GM12878 (cell line): ENCODE data around the gene TRDN. TPM values are rescaled to one million over a fixed set of nuclear protein-coding genes. Genes with fewer than 3 reads are reported as not detected.

Experiments
- ATAC-seq: fragments of 200-7000 bp; cut with Tn5 transposase; 3 replicates; pipeline ENCODE4 v1.9.1; 2020; ENCODE audit warnings: mild to moderate bottlenecking, moderate library complexity
- BruUV-seq: library from RNA; stranded (reverse); fragments of 400-500 nt; replicated peaks from 2 replicates; lab custom pipeline; 2021; lab: Mats Ljungman, UMichigan
- CTCF ChIA-PET: fragments of 300-600 bp; sonication (Branson Sonifier 250); formaldehyde crosslinking; extraction: SDS; loops from one replicate; lab custom pipeline; 2021; ENCODE audit warnings: inconsistent platforms; lab: Yijun Ruan, JAX
- POLR2A ChIA-PET: fragments of 350-600 bp; formaldehyde crosslinking; extraction: SDS; loops from one replicate; lab custom pipeline; 2021; ENCODE audit warnings: inconsistent platforms; lab: Charles Lee
- RAD21 ChIA-PET: fragments of 300-600 bp; sonication (Branson Sonifier 250); formaldehyde crosslinking; loops from one replicate; lab custom pipeline; 2023; ENCODE audit warnings: antibody characterized with exemption; ENCODE audit not compliant: unreplicated experiment; lab: Charles Lee
- SMC1A ChIA-PET: fragments of 300-600 bp; sonication (Branson Sonifier 250); formaldehyde crosslinking; loops from one replicate; lab custom pipeline; 2023; ENCODE audit not compliant: unreplicated experiment, uncharacterized antibody; lab: Charles Lee
- DNase-seq: peaks from one replicate; pipeline ENCODE4 v3.0.0-alpha.2; 2011; ENCODE audit warnings: low read depth, low spot score
- FAIRE-seq: peaks from 3 replicates; lab custom pipeline; 2011; peaks lifted over from hg19 to GRCh38; lab: Jason Lieb, UNC
- H2AFZ ChIP-seq: 2 replicates; pipeline ENCODE4 v1.6.0; 2011; ENCODE audit warnings: low read depth, low read length, control low read depth; ENCODE audit not compliant: control insufficient read depth
- H3K27ac ChIP-seq: 2 replicates; pipeline ENCODE4 v1.5.1; 2011; ENCODE audit warnings: control low read depth; ENCODE audit not compliant: control insufficient read depth, insufficient read depth
- H3K27me3 ChIP-seq, 2 experiments: replicated peaks in 1 of 2; 2 replicates each; pipeline versions ENCODE4 v1.6.0 to v1.6.1; 2011; ENCODE audit warnings: low read length in 1 of 2; ENCODE audit not compliant: control insufficient read depth in 2 of 2, insufficient read depth in 2 of 2
- H3K36me3 ChIP-seq, 2 experiments: 2 replicates each; pipeline ENCODE4 v1.5.1; 2011; ENCODE audit warnings: low read length in 1 of 2; ENCODE audit not compliant: control insufficient read depth in 2 of 2, insufficient read depth in 2 of 2
- H3K4me1 ChIP-seq: 2 replicates; pipeline ENCODE4 v1.6.1; 2011; ENCODE audit warnings: mild to moderate bottlenecking, low read length, moderate library complexity, mixed read lengths; ENCODE audit not compliant: control insufficient read depth, insufficient read depth
- H3K4me2 ChIP-seq: 2 replicates; pipeline ENCODE4 v1.6.0; 2011; ENCODE audit warnings: control low read depth; ENCODE audit not compliant: control insufficient read depth, insufficient read depth
- H3K4me3 ChIP-seq: fragments of 200-600 bp; sonication (generic); 2 replicates; pipeline ENCODE4 v1.5.1; 2016
- H3K79me2 ChIP-seq: 2 replicates; pipeline ENCODE4 v1.6.0; 2011; ENCODE audit warnings: low read length; ENCODE audit not compliant: control insufficient read depth, insufficient read depth
- H3K9ac ChIP-seq: 2 replicates; pipeline ENCODE4 v1.8.0; 2011; ENCODE audit warnings: low read length, control low read depth, mixed read lengths; ENCODE audit not compliant: control insufficient read depth, insufficient read depth
- H3K9me3 ChIP-seq: replicated peaks from 3 replicates; pipeline ENCODE4 v1.5.1; 2011; ENCODE audit warnings: mild to moderate bottlenecking, low read length; ENCODE audit not compliant: control insufficient read depth, insufficient read depth
- H4K20me1 ChIP-seq: 2 replicates; pipeline ENCODE4 v1.6.0; 2011; ENCODE audit not compliant: control insufficient read depth, insufficient read depth
- CUX1 ChIP-seq: IDR thresholded peaks from 2 replicates; pipeline ENCODE4 v1.6.1; 2012; ENCODE audit warnings: improper control_type of control experiment, low read depth, low read length; ENCODE audit not compliant: insufficient replicate concordance
- in situ Hi-C: fragments of 300-500 bp; cut with MboI; formaldehyde crosslinking; loops from 9 replicates; pipeline ENCODE4 v1.14.3; 2018; ENCODE audit warnings: mixed read lengths
- intact Hi-C: fragments of 100-400 bp; cut with micrococcal nuclease; formaldehyde crosslinking; loops from one replicate; pipeline ENCODE4 v1.14.2; 2022; ENCODE audit not compliant: unreplicated experiment
- polyA plus RNA-seq, 11 experiments: library from polyadenylated mRNA; depleted of rRNA in 4 of 11; unstranded in 6 of 11; stranded (reverse) in 5 of 11; fragments of >200 nt; fragmentation: Nextera tagmentation in 4 of 11; fragmentation: Illumina TruSeq in 1 of 11; extraction: Ambion mirVana in 4 of 11; extraction: Trizol in 1 of 11; gene quantifications; 1 replicate in 1 of 11; 2 replicates in 10 of 11; pipeline versions ENCODE4 v1.2.1 to v1.2.3, GENCODE V29; 2011 to 2016; ENCODE audit warnings: inconsistent platforms in 2 of 11, missing spikeins in 2 of 11, low read depth in 1 of 11
- total RNA-seq, 4 experiments: library from RNA; depleted of rRNA in 3 of 4; stranded (reverse); fragments of >200 nt in 3 of 4; fragmentation: Illumina TruSeq in 1 of 4; extraction: Trizol in 1 of 4; gene quantifications; 2 replicates each; pipeline versions ENCODE4 v1.2.1 to v1.2.3, GENCODE V29; 2013 to 2021

TRDN gene
- total and polyA plus RNA-seq, 10 of the 15 experiments (the other 5 are each of a cell fraction or from before 2014, with no cell fraction given) = not detected

- ChIA-PET CTCF (interaction anchor here (1.0 kb wide), 1 partner anchor 10 kb away, joined by 3 read pairs; no protein-coding TSS in a partner anchor), SMC1A (interaction anchor here (1.7 kb wide), 1 partner anchor 13 kb away, joined by 9 read pairs; the partner anchor contains the start of gene TRDN)
Measured at GRCh38 chr6:123648723-123649122, 12.0 kb upstream of the TRDN start.

More at GRCh38 chr6:123648723-123649122, 12.0 kb upstream of the TRDN start:
- DNase-seq = no peak
- in situ Hi-C loops = no loop called here
- H3K36me3 ChIP-seq = no peaks in the 10 kb centered on the region
- TF ChIP-seq CUX1 = no peak
- TF ChIP-seq, all 136 proteins: peak for 0
- Histone ChIP-seq H4K20me1 (no peaks in the 10 kb centered on the region), H2AFZ (no peak overlapping the region), H3K4me1 (no peaks in the 10 kb centered on the region), H3K79me2 (no peaks in the 10 kb centered on the region), H3K4me3 (no peak overlapping the region), H3K27me3 (no peaks in the 10 kb centered on the region), H3K9ac (no peak overlapping the region), H3K27ac (no peak overlapping the region), H3K4me2 (no peak overlapping the region), H3K9me3 (no peaks in the 10 kb centered on the region)
- ChIA-PET RAD21 (no interaction called here), POLR2A (no interaction called here)
- FAIRE-seq (no peak), ATAC-seq (no peak)
- intact Hi-C loops = no loop called here
- BruUV-seq = no TSS peak
